Measurements from ENCODE around the gene STIMATE. TPM values are rescaled to one million over a fixed set of nuclear protein-coding genes. Genes with fewer than 3 reads are reported as not detected.

The STIMATE gene
- total and polyA plus RNA-seq, 2 donors from 2014 or later, result 21.4 to 23.3 TPM

GRCh38 chr3:52800079-52800478 lies 97.3 kb downstream of the STIMATE start:
- H3K4me1 ChIP-seq (ENCODE audit: control insufficient read depth in 2 of 3, insufficient read depth in 2 of 3, low read depth in 1 of 3, low read length in 3 of 3), result no peaks in the 10 kb centered on the region
- no peaks in the 10 kb centered on the region for H3K27me3 ChIP-seq (ENCODE audit: control insufficient read depth, insufficient read depth, low read length)
- H3K4me3 ChIP-seq (ENCODE audit: low read length in 3 of 3), result no peak overlapping the region
- intact Hi-C loops (cut with DNase I), result no loop called here
- no peak overlapping the region for H3K9ac ChIP-seq (ENCODE audit: low read length in 3 of 3)
- FAIRE-seq, result no peak
- H3K27ac ChIP-seq (ENCODE audit: low read depth in 2 of 2, low read length in 2 of 2), result no peak overlapping the region
- no peak for TF ChIP-seq CTCF (IDR thresholded peaks at IDR 0.05; ENCODE audit: borderline replicate concordance, extremely low read depth, insufficient read depth)
- no peak for DNase-seq
- H3K9me3 ChIP-seq (ENCODE audit: control insufficient read depth in 2 of 3, insufficient read depth in 1 of 3, low read length in 3 of 3), result no peaks in the 10 kb centered on the region
- H3K36me3 ChIP-seq (ENCODE audit: control insufficient read depth in 2 of 3, insufficient read depth in 3 of 3, low read length in 3 of 3), result no peaks in the 10 kb centered on the region

- no peaks in the 10 kb centered on the region for H3K9me3 ChIP-seq (ENCODE audit: control insufficient read depth in 2 of 3, insufficient read depth in 1 of 3, low read length in 3 of 3)
- H3K36me3 ChIP-seq (ENCODE audit: control insufficient read depth in 2 of 3, insufficient read depth in 3 of 3, low read length in 3 of 3), result no peaks in the 10 kb centered on the region
- H3K4me3 ChIP-seq (ENCODE audit: low read length in 3 of 3), result no peak overlapping the region
- no peaks in the 10 kb centered on the region for H3K4me1 ChIP-seq (ENCODE audit: control insufficient read depth in 2 of 3, insufficient read depth in 2 of 3, low read depth in 1 of 3, low read length in 3 of 3)
- no peaks in the 10 kb centered on the region for H3K27me3 ChIP-seq (ENCODE audit: control insufficient read depth, insufficient read depth, low read length)
- H3K27ac ChIP-seq (ENCODE audit: low read depth in 2 of 2, low read length in 2 of 2), result no peak overlapping the region
- TF ChIP-seq CTCF (IDR thresholded peaks at IDR 0.05; ENCODE audit: borderline replicate concordance, extremely low read depth, insufficient read depth), result peak; percentile 33
- FAIRE-seq, result no peak
- no peak for DNase-seq
- intact Hi-C loops (cut with DNase I), result no loop called here
- H3K9ac ChIP-seq (ENCODE audit: low read length in 3 of 3), result no peak overlapping the region
Observed at GRCh38 chr3:52798978-52799476, 98.3 kb downstream of the STIMATE start.

GRCh38 chr3:52798376-52798977 lies 98.9 kb downstream of the STIMATE start:
- Histone ChIP-seq H3K4me1 (ENCODE audit: control insufficient read depth in 2 of 3, insufficient read depth in 2 of 3, low read depth in 1 of 3, low read length in 3 of 3) (no peaks in the 10 kb centered on the region), H3K9ac (ENCODE audit: low read length in 3 of 3) (no peak overlapping the region), H3K9me3 (ENCODE audit: control insufficient read depth in 2 of 3, insufficient read depth in 1 of 3, low read length in 3 of 3) (no peaks in the 10 kb centered on the region), H3K36me3 (ENCODE audit: control insufficient read depth in 2 of 3, insufficient read depth in 3 of 3, low read length in 3 of 3) (no peaks in the 10 kb centered on the region), H3K4me3 (ENCODE audit: low read length in 3 of 3) (no peak overlapping the region), H3K27me3 (ENCODE audit: control insufficient read depth, insufficient read depth, low read length) (no peaks in the 10 kb centered on the region), H3K27ac (ENCODE audit: low read depth in 2 of 2, low read length in 2 of 2) (no peak overlapping the region)
- TF ChIP-seq CTCF (IDR thresholded peaks at IDR 0.05; ENCODE audit: borderline replicate concordance, extremely low read depth, insufficient read depth), result no peak
- intact Hi-C loops (cut with DNase I), result no loop called here
- DNase-seq (no peak), FAIRE-seq (no peak)

- FAIRE-seq, result no peak
- no peaks in the 10 kb centered on the region for H3K27me3 ChIP-seq (ENCODE audit: control insufficient read depth, insufficient read depth, low read length)
- TF ChIP-seq CTCF (IDR thresholded peaks at IDR 0.05; ENCODE audit: borderline replicate concordance, extremely low read depth, insufficient read depth), result no peak
Observed at GRCh38 chr3:52796411-52796810, 100.9 kb downstream of the STIMATE start.

More at GRCh38 chr3:52796411-52796810, 100.9 kb downstream of the STIMATE start:
- H3K9ac ChIP-seq (ENCODE audit: low read length in 3 of 3), result no peak overlapping the region
- no peak overlapping the region for H3K4me3 ChIP-seq (ENCODE audit: low read length in 3 of 3)
- DNase-seq, result no peak
- H3K27ac ChIP-seq (ENCODE audit: low read depth in 2 of 2, low read length in 2 of 2), result no peak overlapping the region
- H3K9me3 ChIP-seq (ENCODE audit: control insufficient read depth in 2 of 3, insufficient read depth in 1 of 3, low read length in 3 of 3), result no peaks in the 10 kb centered on the region
- no peaks in the 10 kb centered on the region for H3K36me3 ChIP-seq (ENCODE audit: control insufficient read depth in 2 of 3, insufficient read depth in 3 of 3, low read length in 3 of 3)
- intact Hi-C loops (cut with DNase I), result no loop called here
- no peaks in the 10 kb centered on the region for H3K4me1 ChIP-seq (ENCODE audit: control insufficient read depth in 2 of 3, insufficient read depth in 2 of 3, low read depth in 1 of 3, low read length in 3 of 3)

Data from kidney (tissue), 14 donors.